GM12873 (cell line): ENCODE data around the gene TSHZ3.

Source experiments
- TF ChIP-seq, protein P1 (sequence below): IDR thresholded peaks from 2 replicates; pipeline ENCODE4 v1.5.1; 2012; ENCODE audit warnings: low read depth, mild to moderate bottlenecking, moderate library complexity, low read length, control low read depth; ENCODE audit not compliant: insufficient read depth; ENCODE audit errors: missing control alignments

Gene TSHZ3

DNA sequence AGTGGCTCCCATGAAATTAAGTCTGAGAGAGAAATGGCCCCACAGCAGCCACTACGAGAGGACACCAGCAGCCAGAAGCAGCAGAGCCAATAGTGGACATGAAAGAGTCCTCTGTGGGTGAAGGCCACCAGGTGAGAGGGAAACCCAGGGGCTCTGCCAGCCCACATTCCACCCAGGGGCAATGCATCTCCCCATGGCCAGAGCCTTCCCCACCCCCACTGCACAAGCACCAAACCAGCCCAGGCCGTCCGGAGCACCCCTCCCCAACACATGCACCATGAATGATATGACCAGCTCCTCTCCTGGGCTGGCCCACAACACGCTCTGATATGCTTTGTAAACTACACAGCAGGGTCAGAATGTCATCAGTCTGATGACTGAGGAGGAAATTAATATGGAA lies 66.9 kb downstream of the TSHZ3 start:
- TF ChIP-seq, protein P1, sequence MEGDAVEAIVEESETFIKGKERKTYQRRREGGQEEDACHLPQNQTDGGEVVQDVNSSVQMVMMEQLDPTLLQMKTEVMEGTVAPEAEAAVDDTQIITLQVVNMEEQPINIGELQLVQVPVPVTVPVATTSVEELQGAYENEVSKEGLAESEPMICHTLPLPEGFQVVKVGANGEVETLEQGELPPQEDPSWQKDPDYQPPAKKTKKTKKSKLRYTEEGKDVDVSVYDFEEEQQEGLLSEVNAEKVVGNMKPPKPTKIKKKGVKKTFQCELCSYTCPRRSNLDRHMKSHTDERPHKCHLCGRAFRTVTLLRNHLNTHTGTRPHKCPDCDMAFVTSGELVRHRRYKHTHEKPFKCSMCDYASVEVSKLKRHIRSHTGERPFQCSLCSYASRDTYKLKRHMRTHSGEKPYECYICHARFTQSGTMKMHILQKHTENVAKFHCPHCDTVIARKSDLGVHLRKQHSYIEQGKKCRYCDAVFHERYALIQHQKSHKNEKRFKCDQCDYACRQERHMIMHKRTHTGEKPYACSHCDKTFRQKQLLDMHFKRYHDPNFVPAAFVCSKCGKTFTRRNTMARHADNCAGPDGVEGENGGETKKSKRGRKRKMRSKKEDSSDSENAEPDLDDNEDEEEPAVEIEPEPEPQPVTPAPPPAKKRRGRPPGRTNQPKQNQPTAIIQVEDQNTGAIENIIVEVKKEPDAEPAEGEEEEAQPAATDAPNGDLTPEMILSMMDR: no peak

DNA sequence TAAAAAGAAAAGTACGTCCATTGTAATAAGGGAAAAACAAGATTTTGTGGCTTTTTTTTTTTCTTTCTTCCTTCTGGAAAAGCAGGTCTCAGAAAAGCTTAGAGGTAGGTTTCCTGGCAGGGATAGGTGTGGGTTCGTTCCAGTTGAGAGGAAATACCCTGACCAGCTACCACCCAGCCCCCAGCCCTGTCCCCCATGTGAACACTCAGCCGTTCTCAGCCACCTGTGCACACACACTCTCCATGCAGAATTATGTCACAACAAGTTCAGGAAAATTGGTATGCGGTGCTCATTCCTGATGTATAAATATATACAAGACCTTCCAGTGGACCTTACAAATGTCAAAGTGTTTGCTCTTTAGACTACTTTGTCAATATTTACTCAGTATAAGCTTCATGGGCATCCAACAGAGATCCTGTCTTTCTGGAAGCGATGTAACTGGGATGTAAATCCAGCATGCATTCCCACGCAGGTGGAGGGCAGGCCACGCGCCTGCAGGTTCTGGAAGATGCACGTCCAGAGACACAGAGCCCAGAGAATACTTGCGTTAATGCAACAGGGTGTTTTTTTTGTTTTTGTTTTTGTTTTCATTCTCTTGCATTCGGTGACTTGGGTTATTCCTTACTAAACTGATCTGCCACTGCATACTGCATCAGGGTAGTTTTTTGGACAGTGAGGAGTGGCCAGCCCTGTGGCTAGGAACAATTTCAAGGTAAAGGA lies 68.8 kb downstream of the TSHZ3 start:
- TF ChIP-seq, protein P1: no peak

DNA sequence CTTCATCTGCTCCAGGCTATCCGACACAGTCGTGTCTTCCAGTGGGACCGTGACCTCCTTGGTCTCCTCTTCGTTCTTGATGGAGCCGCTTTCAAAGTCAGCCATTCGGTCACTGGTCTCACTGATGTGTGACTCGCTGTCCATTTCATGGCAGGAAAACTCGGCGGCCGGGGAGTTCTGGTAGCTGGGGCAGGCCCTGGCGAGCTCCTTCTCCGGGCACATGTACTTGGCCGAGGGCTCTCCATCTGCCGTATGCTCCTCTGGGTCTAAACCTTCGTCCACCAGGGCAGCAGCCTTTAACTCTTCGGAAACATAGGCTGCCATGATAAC lies 69.8 kb downstream of the TSHZ3 start:
- TF ChIP-seq, protein P1: no peak

DNA sequence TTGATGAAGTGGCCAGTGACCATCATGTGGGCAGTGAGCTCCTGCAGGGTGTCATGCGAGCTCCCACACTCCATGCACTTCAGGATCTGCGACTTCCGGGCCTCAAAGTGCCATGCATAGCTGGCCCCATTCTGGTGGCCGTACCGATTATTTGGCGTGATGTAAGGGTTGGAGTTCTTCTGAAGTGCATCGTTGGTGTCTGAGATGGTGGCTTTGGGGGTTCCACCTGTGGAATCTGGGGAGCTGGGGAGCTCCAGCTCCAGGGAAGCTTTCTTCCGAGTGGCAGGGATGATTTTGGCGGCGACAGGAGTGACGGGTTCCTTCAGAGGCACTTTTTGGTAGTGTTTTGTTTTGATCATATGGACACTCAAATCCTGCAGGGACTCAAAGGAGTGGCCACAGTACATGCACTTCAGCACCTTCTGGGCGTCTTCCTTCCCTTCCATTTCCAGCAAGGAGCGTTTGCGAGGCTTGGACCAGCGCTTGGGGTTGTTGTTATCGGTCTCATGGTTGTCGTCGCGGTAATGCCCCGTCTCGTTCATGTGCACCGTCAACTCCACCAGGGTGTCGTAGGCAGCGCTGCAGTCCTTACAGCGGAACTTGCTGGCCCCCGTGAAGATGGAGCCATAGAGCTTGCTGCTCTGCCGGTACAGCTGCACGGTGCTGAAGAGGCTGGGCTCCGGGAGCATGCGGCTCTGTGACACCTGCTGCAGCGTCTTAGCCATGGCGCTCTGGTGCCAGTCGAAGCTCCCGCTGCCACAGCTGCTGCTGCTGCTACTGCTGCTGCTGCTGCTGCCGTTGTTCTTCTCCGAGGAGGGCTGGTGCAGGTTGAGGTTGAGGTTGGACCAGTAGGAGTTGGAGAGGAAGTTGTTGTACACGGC lies 70.4 kb downstream of the TSHZ3 start:
- TF ChIP-seq, protein P1: no peak

DNA sequence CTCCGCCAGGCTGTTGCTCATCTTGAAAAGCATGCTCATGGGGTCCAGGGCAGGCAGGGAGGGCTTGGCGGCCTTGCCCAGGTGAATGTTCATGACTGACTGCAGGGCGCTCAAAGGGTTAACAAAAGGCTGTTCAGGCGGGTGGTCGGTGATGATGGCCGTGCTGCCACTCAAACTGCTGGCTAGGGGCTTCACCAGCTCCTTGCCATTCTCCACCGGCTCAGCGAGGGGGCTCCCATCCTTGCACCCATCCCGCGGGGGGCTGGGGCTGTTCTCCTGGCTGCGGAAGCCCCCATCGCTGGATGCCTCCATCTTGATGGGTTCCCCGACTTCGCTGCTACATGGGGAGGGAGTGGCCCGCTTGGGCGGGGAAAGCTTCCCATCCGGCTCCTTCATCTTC lies 71.7 kb downstream of the TSHZ3 start:
- TF ChIP-seq, protein P1: no peak

DNA sequence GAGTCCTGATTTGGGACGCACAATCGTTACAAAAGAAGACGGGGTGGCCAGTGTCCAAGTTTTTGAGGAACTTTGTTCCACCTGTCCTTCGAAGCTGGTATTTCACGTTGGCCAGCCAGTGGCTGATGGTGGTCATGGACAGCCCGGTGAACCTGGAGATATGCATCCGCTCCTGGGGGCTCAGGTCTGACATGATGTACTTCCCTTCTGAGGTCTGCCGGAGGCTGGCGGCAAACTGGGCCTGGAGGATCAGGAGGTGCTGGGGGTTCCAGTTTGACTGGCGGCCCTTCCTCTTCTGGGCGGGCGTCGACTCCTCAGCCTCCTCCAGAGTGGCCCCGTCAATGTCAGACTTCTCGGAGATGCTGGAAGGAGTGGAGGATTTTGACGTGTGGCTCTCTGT lies 72.4 kb downstream of the TSHZ3 start:
- TF ChIP-seq, protein P1: no peak

DNA sequence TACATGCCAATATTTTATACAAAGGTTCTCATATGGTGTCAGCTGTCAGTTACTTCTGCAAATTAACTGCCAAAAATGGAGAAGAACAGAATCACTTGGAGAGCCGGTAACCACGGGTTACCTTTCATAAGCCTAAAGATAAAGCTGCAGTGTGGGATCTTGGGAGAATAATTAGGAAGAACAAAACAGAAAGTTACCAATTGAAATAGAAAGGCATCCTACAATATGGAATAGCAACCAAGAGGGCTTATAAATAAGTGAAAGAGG lies 74.2 kb downstream of the TSHZ3 start:
- TF ChIP-seq, protein P1: no peak
